IMR-90 (cell line): Measurements from ENCODE around the gene GCH1.

Experiments used
- CEBPB ChIP-seq: IDR thresholded peaks from 2 replicates; pipeline ENCODE4 v1.6.1; 2012; ENCODE audit warnings: low read depth, low read length, improper control_type of control experiment
- FOS ChIP-seq: fragments of 150-350 bp; IDR thresholded peaks from 2 replicates; pipeline ENCODE4 v1.6.1; 2016; ENCODE audit warnings: low read depth, low read length
- MAFK ChIP-seq: IDR thresholded peaks from 2 replicates; pipeline ENCODE4 v1.6.1; 2012; ENCODE audit warnings: low read depth, low read length, improper control_type of control experiment
- MXI1 ChIP-seq: IDR thresholded peaks from 2 replicates; pipeline ENCODE4 v1.6.1; 2012; ENCODE audit warnings: low read depth, mild to moderate bottlenecking, low read length, moderate library complexity, borderline replicate concordance
- POLR2A ChIP-seq: IDR thresholded peaks from 2 replicates; pipeline ENCODE4 v1.6.1; 2012; ENCODE audit warnings: mild to moderate bottlenecking, low read depth, low read length
- RAD21 ChIP-seq: IDR thresholded peaks from 2 replicates; pipeline ENCODE4 v1.6.1; 2012; ENCODE audit warnings: low read length, improper control_type of control experiment
- RCOR1 ChIP-seq: IDR thresholded peaks from 2 replicates; pipeline ENCODE4 v1.6.1; 2012; ENCODE audit warnings: mild to moderate bottlenecking, low read length, improper control_type of control experiment; ENCODE audit not compliant: insufficient replicate concordance
- RFX5 ChIP-seq: IDR thresholded peaks from 2 replicates; pipeline ENCODE4 v1.8.0; 2012; ENCODE audit warnings: low read depth, mild to moderate bottlenecking, low read length, moderate library complexity
- TF ChIP-seq, protein P1 (sequence below): conservative IDR thresholded peaks from 2 replicates; pipeline ENCODE4 v1.5.1; 2012; ENCODE audit warnings: mild to moderate bottlenecking, low read depth, low read length, improper control_type of control experiment

- TF ChIP-seq, protein P1, sequence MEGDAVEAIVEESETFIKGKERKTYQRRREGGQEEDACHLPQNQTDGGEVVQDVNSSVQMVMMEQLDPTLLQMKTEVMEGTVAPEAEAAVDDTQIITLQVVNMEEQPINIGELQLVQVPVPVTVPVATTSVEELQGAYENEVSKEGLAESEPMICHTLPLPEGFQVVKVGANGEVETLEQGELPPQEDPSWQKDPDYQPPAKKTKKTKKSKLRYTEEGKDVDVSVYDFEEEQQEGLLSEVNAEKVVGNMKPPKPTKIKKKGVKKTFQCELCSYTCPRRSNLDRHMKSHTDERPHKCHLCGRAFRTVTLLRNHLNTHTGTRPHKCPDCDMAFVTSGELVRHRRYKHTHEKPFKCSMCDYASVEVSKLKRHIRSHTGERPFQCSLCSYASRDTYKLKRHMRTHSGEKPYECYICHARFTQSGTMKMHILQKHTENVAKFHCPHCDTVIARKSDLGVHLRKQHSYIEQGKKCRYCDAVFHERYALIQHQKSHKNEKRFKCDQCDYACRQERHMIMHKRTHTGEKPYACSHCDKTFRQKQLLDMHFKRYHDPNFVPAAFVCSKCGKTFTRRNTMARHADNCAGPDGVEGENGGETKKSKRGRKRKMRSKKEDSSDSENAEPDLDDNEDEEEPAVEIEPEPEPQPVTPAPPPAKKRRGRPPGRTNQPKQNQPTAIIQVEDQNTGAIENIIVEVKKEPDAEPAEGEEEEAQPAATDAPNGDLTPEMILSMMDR = no peak
- TF ChIP-seq RAD21 (no peak), POLR2A (no peak), RFX5 (no peak), CEBPB (no peak), MAFK (no peak), RCOR1 (no peak), FOS (no peak), MXI1 (no peak)
Measured at GRCh38 chr14:54935100-54935499, 32.5 kb upstream of the GCH1 start.
